Endothelial cell of umbilical vein (primary cell): ENCODE data around the gene PSMA5. TPM values are rescaled to one million over a fixed set of nuclear protein-coding genes. Genes with fewer than 3 reads are reported as not detected.

Experiments
- BruUV-seq: library from RNA; stranded (reverse); fragments of 400-500 nt; replicated peaks from 2 replicates; lab custom pipeline; 2021; lab: Mats Ljungman, UMichigan
- CTCF ChIA-PET: fragments of 300-600, 350-600 bp; sonication (Branson Sonifier 250); formaldehyde crosslinking; loops from one replicate; lab custom pipeline; 2021; ENCODE audit warnings: antibody characterized with exemption, inconsistent platforms; lab: Charles Lee
- POLR2A ChIA-PET: fragments of 300-600, 350-600 bp; sonication (Branson Sonifier 250); formaldehyde crosslinking; loops from one replicate; lab custom pipeline; 2021; ENCODE audit warnings: antibody characterized with exemption, inconsistent platforms; lab: Charles Lee
- DNase-seq: peaks from one replicate; pipeline ENCODE4 v3.0.0-alpha.2; 2011; ENCODE audit warnings: low read depth, low spot score
- FAIRE-seq: peaks from 2 replicates; lab custom pipeline; 2011; peaks lifted over from hg19 to GRCh38; lab: Jason Lieb, UNC
- H2AFZ ChIP-seq: 2 replicates; pipeline ENCODE4 v1.6.0; 2012; ENCODE audit warnings: low read depth, low read length, control low read depth, inconsistent platforms
- H3K27ac ChIP-seq: 2 replicates; pipeline ENCODE4 v1.5.1; 2011; ENCODE audit warnings: low read depth, mild to moderate bottlenecking, control low read depth, low read length, moderate library complexity; ENCODE audit not compliant: insufficient read depth
- H3K27me3 ChIP-seq, 2 experiments: 2 replicates each; pipeline versions ENCODE4 v1.6.0 to v1.6.1; 2011; ENCODE audit warnings: low read length in 2 of 2, mixed read lengths in 1 of 2; ENCODE audit not compliant: control insufficient read depth in 2 of 2, insufficient read depth in 2 of 2
- H3K36me3 ChIP-seq, 2 experiments: 2 replicates in 1 of 2; 3 replicates in 1 of 2; pipeline ENCODE4 v1.5.1; 2011; ENCODE audit warnings: low read length in 2 of 2, mild to moderate bottlenecking in 1 of 2, moderate library complexity in 1 of 2; ENCODE audit not compliant: control insufficient read depth in 2 of 2, insufficient read depth in 2 of 2; ENCODE audit errors: extremely low read depth in 1 of 2
- H3K4me1 ChIP-seq: 3 replicates; pipeline ENCODE4 v1.5.1; 2011; ENCODE audit warnings: mild to moderate bottlenecking, low read length; ENCODE audit not compliant: control insufficient read depth, insufficient read depth; ENCODE audit errors: extremely low read depth
- H3K4me2 ChIP-seq: 2 replicates; pipeline ENCODE4 v1.6.1; 2011; ENCODE audit warnings: low read length, control low read depth, mixed read lengths; ENCODE audit not compliant: insufficient read depth
- H3K4me3 ChIP-seq, 3 experiments: fragments of 200-600 bp in 1 of 3; sonication (generic), shearing (Covaris generic) in 1 of 3; replicated peaks in 1 of 3; 2 replicates each; pipeline ENCODE4 v1.5.1; 2011 to 2016; ENCODE audit warnings: control low read depth in 3 of 3, low read length in 3 of 3, mild to moderate bottlenecking in 2 of 3, inconsistent platforms in 1 of 3, low read depth in 1 of 3, moderate library complexity in 1 of 3; ENCODE audit not compliant: insufficient read depth in 1 of 3
- H3K79me2 ChIP-seq: 2 replicates; pipeline ENCODE4 v1.6.0; 2012; ENCODE audit warnings: low read length, inconsistent platforms; ENCODE audit not compliant: control insufficient read depth, insufficient read depth
- H3K9ac ChIP-seq: replicated peaks from 2 replicates; pipeline ENCODE3; 2011; ENCODE audit warnings: low read length, control low read depth; ENCODE audit not compliant: insufficient read depth; ENCODE audit errors: extremely low read depth
- H3K9me1 ChIP-seq: replicated peaks from 3 replicates; pipeline ENCODE4 v1.6.0; 2011; ENCODE audit warnings: mild to moderate bottlenecking, low read length; ENCODE audit not compliant: control insufficient read depth, insufficient read depth; ENCODE audit errors: extremely low read depth
- H3K9me3 ChIP-seq: replicated peaks from 2 replicates; pipeline ENCODE4 v1.5.1; 2012; ENCODE audit warnings: low read length, inconsistent platforms; ENCODE audit not compliant: control insufficient read depth, insufficient read depth
- H4K20me1 ChIP-seq: replicated peaks from 2 replicates; pipeline ENCODE3; 2011; ENCODE audit warnings: mild to moderate bottlenecking, low read length; ENCODE audit not compliant: control insufficient read depth, insufficient read depth; ENCODE audit errors: extremely low read depth
- EZH2 ChIP-seq: IDR thresholded peaks from 2 replicates; pipeline ENCODE4 v1.6.1; 2012; ENCODE audit warnings: borderline replicate concordance, low read depth, mild to moderate bottlenecking, moderate library complexity, low read length, inconsistent platforms; ENCODE audit not compliant: severe bottlenecking
- FOS ChIP-seq: IDR thresholded peaks from 2 replicates; pipeline ENCODE4 v1.6.1; 2011; ENCODE audit warnings: mild to moderate bottlenecking, low read length, moderate library complexity, borderline replicate concordance; ENCODE audit not compliant: insufficient read depth
- JUN ChIP-seq: IDR thresholded peaks from 2 replicates; pipeline ENCODE4 v1.6.1; 2011; ENCODE audit warnings: borderline replicate concordance, low read depth; ENCODE audit not compliant: insufficient read length, insufficient read depth
- MYC ChIP-seq: IDR thresholded peaks from one replicate; pipeline ENCODE4 v1.6.1; 2011; ENCODE audit warnings: mild to moderate bottlenecking, low read depth, low read length
- POLR2AphosphoS5 ChIP-seq: IDR thresholded peaks from 2 replicates; pipeline ENCODE4 v1.6.1; 2012; ENCODE audit warnings: low read depth, mild to moderate bottlenecking, control low read depth, low read length, moderate library complexity; ENCODE audit not compliant: insufficient read depth
- dilution Hi-C: fragments of 300-500 bp; cut with MboI; formaldehyde crosslinking; loops from one replicate; pipeline ENCODE4 v1.15.0; 2019; ENCODE audit warnings: low sequenced_read_pairs; ENCODE audit not compliant: extremely low pct_ligation_motif_present
- intact Hi-C: fragments of 100-400 bp; cut with micrococcal nuclease; formaldehyde crosslinking; loops from one replicate; pipeline ENCODE4 v1.10.0; 2022
- polyA plus RNA-seq, 4 experiments: library from polyadenylated mRNA; depleted of rRNA in 3 of 4; stranded (reverse) in 3 of 4; unstranded in 1 of 4; fragments of >200 nt; gene quantifications; 2 replicates each; pipeline versions ENCODE4 v1.2.1 to v1.2.3, GENCODE V29; 2011 to 2012; ENCODE audit warnings: missing spikeins in 1 of 4
- total RNA-seq: library from RNA; stranded (reverse); gene quantifications from 2 replicates; pipeline ENCODE4 v1.2.3, GENCODE V29; 2021
- TF ChIP-seq, protein P1 (sequence below), 2 donors: IDR thresholded peaks; 1 replicate in 1 of 2; 2 replicates in 1 of 2; pipeline ENCODE4 v1.5.1; 2011; ENCODE audit warnings: low read length in 2 of 2, mild to moderate bottlenecking in 2 of 2, moderate library complexity in 2 of 2, control low read depth in 1 of 2, inconsistent platforms in 1 of 2, low read depth in 1 of 2; ENCODE audit not compliant: insufficient read depth in 1 of 2; ENCODE audit errors: extremely low read depth in 1 of 2

Gene PSMA5
- total and polyA plus RNA-seq, 2 donors (not counting 3 experiments of a cell fraction or from before 2014, with no cell fraction given), result 98.1 to 125 TPM

DNA sequence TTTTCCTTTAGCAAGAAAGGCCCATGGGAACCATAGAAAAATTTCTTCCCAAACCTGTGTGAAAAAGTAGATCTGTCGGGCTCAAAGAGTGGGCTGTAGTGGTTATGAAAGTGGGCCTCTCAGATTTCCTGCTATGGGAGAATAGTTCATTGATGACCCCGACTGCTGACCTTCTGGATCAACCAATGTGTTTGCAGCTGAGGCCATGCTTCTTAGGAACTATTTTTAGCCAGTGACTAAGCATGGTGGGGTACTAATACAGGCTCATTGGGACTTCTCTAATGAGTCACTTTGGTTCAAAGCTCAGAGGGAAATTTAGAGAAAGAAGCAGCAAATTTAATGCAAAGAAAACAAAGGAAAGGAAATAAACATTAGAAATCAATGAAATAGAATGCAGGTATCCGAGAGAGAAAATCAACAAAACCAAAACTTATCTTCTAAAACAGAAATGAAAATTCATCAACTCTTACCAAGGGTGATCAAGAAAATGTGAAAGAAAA is 12.6 kb upstream of the PSMA5 start:
- no peak overlapping the region for H3K27ac ChIP-seq
- H3K4me2 ChIP-seq, result no peak overlapping the region
- peaks cover 12 to 19% of the 10 kb centered on the region in 2 experiments for H3K27me3 ChIP-seq
- H3K79me2 ChIP-seq, result no peaks in the 10 kb centered on the region
- dilution Hi-C loops (no loop called here), intact Hi-C loops (no loop called here)
- H3K4me1 ChIP-seq, result no peaks in the 10 kb centered on the region
- no peak overlapping the region for H3K9ac ChIP-seq
- DNase-seq, result peak; percentile 28
- no peaks in the 10 kb centered on the region for H3K9me1 ChIP-seq
- H2AFZ ChIP-seq, result no peak overlapping the region
- no peaks in the 10 kb centered on the region for H4K20me1 ChIP-seq
- no peak overlapping the region for H3K4me3 ChIP-seq
- TF ChIP-seq, protein P1, sequence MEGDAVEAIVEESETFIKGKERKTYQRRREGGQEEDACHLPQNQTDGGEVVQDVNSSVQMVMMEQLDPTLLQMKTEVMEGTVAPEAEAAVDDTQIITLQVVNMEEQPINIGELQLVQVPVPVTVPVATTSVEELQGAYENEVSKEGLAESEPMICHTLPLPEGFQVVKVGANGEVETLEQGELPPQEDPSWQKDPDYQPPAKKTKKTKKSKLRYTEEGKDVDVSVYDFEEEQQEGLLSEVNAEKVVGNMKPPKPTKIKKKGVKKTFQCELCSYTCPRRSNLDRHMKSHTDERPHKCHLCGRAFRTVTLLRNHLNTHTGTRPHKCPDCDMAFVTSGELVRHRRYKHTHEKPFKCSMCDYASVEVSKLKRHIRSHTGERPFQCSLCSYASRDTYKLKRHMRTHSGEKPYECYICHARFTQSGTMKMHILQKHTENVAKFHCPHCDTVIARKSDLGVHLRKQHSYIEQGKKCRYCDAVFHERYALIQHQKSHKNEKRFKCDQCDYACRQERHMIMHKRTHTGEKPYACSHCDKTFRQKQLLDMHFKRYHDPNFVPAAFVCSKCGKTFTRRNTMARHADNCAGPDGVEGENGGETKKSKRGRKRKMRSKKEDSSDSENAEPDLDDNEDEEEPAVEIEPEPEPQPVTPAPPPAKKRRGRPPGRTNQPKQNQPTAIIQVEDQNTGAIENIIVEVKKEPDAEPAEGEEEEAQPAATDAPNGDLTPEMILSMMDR (IDR thresholded peaks at IDR 0.05; ENCODE audit: extremely low read depth in 1 of 2, insufficient read depth in 1 of 2, low read depth in 1 of 2, low read length in 2 of 2), result no peak
- no peak for TF ChIP-seq EZH2
- TF ChIP-seq FOS, result peak; percentile 79
- TF ChIP-seq JUN, result peak; percentile 60
- no peak for TF ChIP-seq POLR2AphosphoS5
- TF ChIP-seq MYC, result no peak
- no peaks in the 10 kb centered on the region for H3K36me3 ChIP-seq
- FAIRE-seq, result peak; percentile 67
- no TSS peak for BruUV-seq
- no peaks in the 10 kb centered on the region for H3K9me3 ChIP-seq
- POLR2A ChIA-PET, result no interaction called here
- CTCF ChIA-PET, result no interaction called here
